Smooth muscle cell (in vitro differentiated cells): Measurements from ENCODE around the gene RALGAPA2. TPM values are rescaled to one million over a fixed set of nuclear protein-coding genes. Genes with fewer than 3 reads are reported as not detected.
"Not testable (repeated sequence)": the region's sequence is repeated elsewhere in the genome, so short reads cannot be mapped to it uniquely, and the experiment has no call there.

Experiments used
- DNase-seq: peaks from one replicate; lab custom pipeline; 2025; ENCODE audit not compliant: unreplicated experiment; lab: John Stamatoyannopoulos, UW
- H2AFZ ChIP-seq: fragments of 200-600 bp; sonication (generic); 2 replicates; pipeline ENCODE4 v1.6.0; 2016; ENCODE audit warnings: antibody characterized with exemption, low read depth, mild to moderate bottlenecking
- H3F3A ChIP-seq: fragments of 200-600 bp; sonication (generic); 2 replicates; pipeline ENCODE4 v1.6.0; 2017; ENCODE audit warnings: antibody characterized with exemption, low read depth
- H3K27ac ChIP-seq: fragments of 200-600 bp; sonication (generic); 2 replicates; pipeline ENCODE4 v1.5.1; 2016; ENCODE audit warnings: low read depth, mild to moderate bottlenecking
- H3K27me3 ChIP-seq: fragments of 200-600 bp; sonication (generic); 2 replicates; pipeline ENCODE4 v1.6.1; 2016; ENCODE audit warnings: low read depth, mild to moderate bottlenecking
- H3K36me3 ChIP-seq: fragments of 200-600 bp; sonication (generic); 2 replicates; pipeline ENCODE4 v1.5.1; 2016; ENCODE audit warnings: low read depth
- H3K4me1 ChIP-seq: fragments of 200-600 bp; sonication (generic); 2 replicates; pipeline ENCODE4 v1.5.1; 2016; ENCODE audit warnings: low read depth
- H3K4me2 ChIP-seq: fragments of 200-600 bp; sonication (generic); 2 replicates; pipeline ENCODE4 v1.6.0; 2016; ENCODE audit warnings: mild to moderate bottlenecking
- H3K4me3 ChIP-seq: fragments of 200-600 bp; sonication (generic); 2 replicates; pipeline ENCODE4 v1.5.1; 2016; ENCODE audit warnings: mild to moderate bottlenecking
- H3K79me2 ChIP-seq: fragments of 200-600 bp; sonication (generic); 2 replicates; pipeline ENCODE4 v1.6.0; 2016; ENCODE audit warnings: low read depth, mild to moderate bottlenecking
- H3K9ac ChIP-seq: fragments of 200-600 bp; sonication (generic); 2 replicates; pipeline ENCODE4 v1.6.0; 2016; ENCODE audit warnings: low read depth
- H3K9me3 ChIP-seq: fragments of 200-600 bp; sonication (generic); replicated peaks from 2 replicates; pipeline ENCODE4 v1.5.1; 2016; ENCODE audit warnings: low read depth
- H4K20me1 ChIP-seq: fragments of 200-600 bp; sonication (generic); 2 replicates; pipeline ENCODE4 v1.6.0; 2016; ENCODE audit warnings: low read depth
- WGBS: methylation state at CpG from one replicate; pipeline ENCODE4 v1.1.7; 2016; ENCODE audit warnings: low lambda C conversion rate; 5-methylcytosine and 5-hydroxymethylcytosine counted together
- polyA plus RNA-seq: library from polyadenylated mRNA; unstranded; fragments of >200 nt; fragmentation: Nextera tagmentation; extraction: Ambion mirVana; gene quantifications from 2 replicates; pipeline ENCODE4 v1.2.1, GENCODE V29; 2016
- total RNA-seq: library from RNA; depleted of rRNA; stranded (reverse); fragments of >200 nt; gene quantifications from 2 replicates; pipeline ENCODE4 v1.2.3, GENCODE V29; 2014
- TF ChIP-seq, protein P1 (sequence below): fragments of 200-600 bp; sonication (generic); IDR thresholded peaks from 2 replicates; pipeline ENCODE4 v1.5.1; 2017; ENCODE audit warnings: borderline replicate concordance, mild to moderate bottlenecking, antibody characterized with exemption; ENCODE audit not compliant: insufficient read depth, poor library complexity, severe bottlenecking

The RALGAPA2 gene
- total and polyA plus RNA-seq, 2 experiments from 2014 or later = 3.5 to 6.2 TPM

- no peak for DNase-seq
- H3K9ac ChIP-seq = no peak overlapping the region
- WGBS = 3% methylated on average over 6 of the region's 6 CpGs
- H3K79me2 ChIP-seq = no peaks in the 10 kb centered on the region
- H3F3A ChIP-seq = no peaks in the 10 kb centered on the region
- no peak overlapping the region for H3K27ac ChIP-seq
- peaks cover 72% of the 10 kb centered on the region for H3K27me3 ChIP-seq
- TF ChIP-seq, protein P1, sequence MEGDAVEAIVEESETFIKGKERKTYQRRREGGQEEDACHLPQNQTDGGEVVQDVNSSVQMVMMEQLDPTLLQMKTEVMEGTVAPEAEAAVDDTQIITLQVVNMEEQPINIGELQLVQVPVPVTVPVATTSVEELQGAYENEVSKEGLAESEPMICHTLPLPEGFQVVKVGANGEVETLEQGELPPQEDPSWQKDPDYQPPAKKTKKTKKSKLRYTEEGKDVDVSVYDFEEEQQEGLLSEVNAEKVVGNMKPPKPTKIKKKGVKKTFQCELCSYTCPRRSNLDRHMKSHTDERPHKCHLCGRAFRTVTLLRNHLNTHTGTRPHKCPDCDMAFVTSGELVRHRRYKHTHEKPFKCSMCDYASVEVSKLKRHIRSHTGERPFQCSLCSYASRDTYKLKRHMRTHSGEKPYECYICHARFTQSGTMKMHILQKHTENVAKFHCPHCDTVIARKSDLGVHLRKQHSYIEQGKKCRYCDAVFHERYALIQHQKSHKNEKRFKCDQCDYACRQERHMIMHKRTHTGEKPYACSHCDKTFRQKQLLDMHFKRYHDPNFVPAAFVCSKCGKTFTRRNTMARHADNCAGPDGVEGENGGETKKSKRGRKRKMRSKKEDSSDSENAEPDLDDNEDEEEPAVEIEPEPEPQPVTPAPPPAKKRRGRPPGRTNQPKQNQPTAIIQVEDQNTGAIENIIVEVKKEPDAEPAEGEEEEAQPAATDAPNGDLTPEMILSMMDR = peak; percentile 79
- no peaks in the 10 kb centered on the region for H3K36me3 ChIP-seq
- H3K9me3 ChIP-seq = no peaks in the 10 kb centered on the region
- no peaks in the 10 kb centered on the region for H3K4me1 ChIP-seq
- no peak overlapping the region for H2AFZ ChIP-seq
- no peaks in the 10 kb centered on the region for H4K20me1 ChIP-seq
- H3K4me2 ChIP-seq = no peak overlapping the region
- no peak overlapping the region for H3K4me3 ChIP-seq
Measured at GRCh38 chr20:20360464-20360863, 352.0 kb downstream of the RALGAPA2 start.

GRCh38 chr20:20359628-20360027 lies 352.8 kb downstream of the RALGAPA2 start:
- H2AFZ ChIP-seq = no peak overlapping the region
- 73% methylated on average over 6 of the region's 6 CpGs for WGBS
- no peak overlapping the region for H3K27ac ChIP-seq
- H3K4me1 ChIP-seq = no peaks in the 10 kb centered on the region
- no peaks in the 10 kb centered on the region for H4K20me1 ChIP-seq
- H3K9ac ChIP-seq = no peak overlapping the region
- H3F3A ChIP-seq = no peaks in the 10 kb centered on the region
- no peaks in the 10 kb centered on the region for H3K79me2 ChIP-seq
- no peaks in the 10 kb centered on the region for H3K9me3 ChIP-seq
- no peak for DNase-seq
- H3K27me3 ChIP-seq = peaks cover 63% of the 10 kb centered on the region
- H3K36me3 ChIP-seq = no peaks in the 10 kb centered on the region
- no peak overlapping the region for H3K4me2 ChIP-seq
- TF ChIP-seq, protein P1 = no peak
- no peak overlapping the region for H3K4me3 ChIP-seq

GRCh38 chr20:20358801-20359200 lies 353.6 kb downstream of the RALGAPA2 start:
- Histone ChIP-seq H3K4me1 (no peaks in the 10 kb centered on the region), H3K4me2 (no peak overlapping the region), H3K79me2 (no peaks in the 10 kb centered on the region), H3F3A (no peaks in the 10 kb centered on the region), H3K9me3 (no peaks in the 10 kb centered on the region), H3K4me3 (no peak overlapping the region), H3K36me3 (no peaks in the 10 kb centered on the region), H4K20me1 (no peaks in the 10 kb centered on the region), H3K27ac (no peak overlapping the region), H3K9ac (no peak overlapping the region), H3K27me3 (peaks cover 55% of the 10 kb centered on the region), H2AFZ (no peak overlapping the region)
- no peak for DNase-seq
- TF ChIP-seq, protein P1 = no peak

- H3K4me3 ChIP-seq, H3K79me2 ChIP-seq, H3K4me2 ChIP-seq, H4K20me1 ChIP-seq, H3K27ac ChIP-seq, H3K36me3 ChIP-seq, H3K4me1 ChIP-seq, H2AFZ ChIP-seq, H3F3A ChIP-seq, DNase-seq, H3K9me3 ChIP-seq, H3K9ac ChIP-seq: not testable (repeated sequence)
- peaks cover 22% of the 10 kb centered on the region for H3K27me3 ChIP-seq
Measured at GRCh38 chr20:20355503-20355902, 356.9 kb downstream of the RALGAPA2 start.
